ENCODE data around the gene CIC.
"Not testable (repeated sequence)": the region's sequence is repeated elsewhere in the genome, so short reads cannot be mapped to it uniquely, and the experiment has no call there.

Gene CIC

DNA sequence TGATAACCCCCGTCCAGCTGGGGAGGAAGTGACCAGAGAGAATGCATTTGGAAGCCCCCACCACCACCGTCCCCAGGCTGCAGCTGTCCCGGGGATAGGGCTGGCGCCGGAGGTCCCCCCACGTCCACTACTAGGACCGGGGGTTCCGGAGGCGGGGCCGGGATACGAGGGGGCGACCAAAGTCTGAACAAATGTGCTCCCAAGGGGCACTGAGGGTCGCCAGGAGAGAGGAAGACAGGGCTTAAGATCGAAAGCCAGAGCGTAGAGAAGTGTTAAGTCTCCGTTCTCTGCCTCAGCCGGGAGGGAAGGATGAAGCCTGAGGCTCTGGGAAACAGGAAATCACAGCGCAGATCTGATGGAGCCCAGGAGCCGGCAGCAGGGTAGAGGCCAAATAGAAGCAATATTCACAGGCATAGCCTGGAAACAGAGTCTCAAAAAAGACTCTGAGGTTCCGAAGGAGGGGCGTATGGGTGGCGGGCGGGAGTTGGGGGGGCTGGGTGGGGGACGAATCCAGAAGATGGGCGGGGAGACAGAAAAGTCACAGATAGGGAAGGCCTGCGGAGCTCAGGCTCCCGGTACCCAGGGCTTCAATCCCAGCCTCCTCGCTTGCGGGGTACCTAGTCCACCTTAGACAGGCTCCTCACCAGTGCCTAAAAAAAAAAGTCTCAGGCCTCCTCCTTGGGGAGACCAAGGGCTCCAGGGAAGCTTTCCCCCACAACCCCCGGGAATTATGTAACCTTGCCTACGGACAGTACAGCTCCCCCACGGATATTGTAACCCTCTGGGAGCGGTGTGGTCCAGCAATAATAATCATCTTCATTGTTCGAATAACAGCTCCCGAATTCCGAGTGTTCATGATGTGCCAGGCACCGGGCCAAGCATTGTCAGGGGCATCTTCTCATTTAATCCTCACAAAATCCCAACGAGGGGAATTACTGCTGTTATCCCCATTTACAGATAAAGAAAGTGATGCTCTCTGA lies 13.0 kb upstream of the CIC start:
- DNase-seq (ENCODE audit: low read depth), result no peak

DNA sequence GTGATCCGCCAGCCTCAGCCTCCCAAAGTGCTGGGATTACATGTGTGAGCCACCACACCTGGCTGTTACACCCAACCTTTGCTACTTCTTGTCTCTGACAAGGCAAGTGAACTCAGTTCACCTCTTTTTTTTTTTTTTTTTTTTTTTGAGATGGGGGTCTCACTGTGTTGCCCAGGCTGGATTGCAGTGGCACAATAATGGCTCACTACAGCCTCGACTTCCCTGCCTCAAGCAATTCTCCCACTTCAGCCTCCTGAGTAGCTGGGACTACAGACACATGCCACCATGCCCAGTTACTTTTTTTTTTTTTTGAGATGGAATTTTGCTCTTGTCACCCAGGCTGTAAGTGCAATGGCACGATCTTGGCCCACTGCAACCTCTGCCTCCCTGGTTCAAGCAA lies 11.2 kb upstream of the CIC start:
- not testable (repeated sequence) for DNase-seq (ENCODE audit: low read depth)

DNA sequence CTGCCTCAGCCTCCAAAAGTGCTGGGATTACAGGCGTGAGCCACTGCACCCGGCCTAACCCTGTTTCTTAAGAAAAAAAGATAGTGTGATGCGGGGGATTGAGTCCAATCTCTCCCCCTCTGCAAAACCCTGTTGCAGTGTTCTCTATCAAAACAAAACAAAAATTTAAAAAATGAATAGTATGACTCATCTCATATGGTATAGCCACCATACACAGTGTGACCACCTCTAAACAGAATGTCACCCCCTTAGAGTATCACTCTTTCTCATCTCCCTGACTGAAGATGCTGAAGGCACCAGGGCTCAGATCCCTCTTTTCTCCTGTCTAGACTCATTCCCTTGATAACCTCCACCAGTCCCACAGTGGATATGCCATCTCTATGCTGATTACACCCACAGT lies 7.3 kb upstream of the CIC start:
- no peak for DNase-seq (ENCODE audit: low read depth)

DNA sequence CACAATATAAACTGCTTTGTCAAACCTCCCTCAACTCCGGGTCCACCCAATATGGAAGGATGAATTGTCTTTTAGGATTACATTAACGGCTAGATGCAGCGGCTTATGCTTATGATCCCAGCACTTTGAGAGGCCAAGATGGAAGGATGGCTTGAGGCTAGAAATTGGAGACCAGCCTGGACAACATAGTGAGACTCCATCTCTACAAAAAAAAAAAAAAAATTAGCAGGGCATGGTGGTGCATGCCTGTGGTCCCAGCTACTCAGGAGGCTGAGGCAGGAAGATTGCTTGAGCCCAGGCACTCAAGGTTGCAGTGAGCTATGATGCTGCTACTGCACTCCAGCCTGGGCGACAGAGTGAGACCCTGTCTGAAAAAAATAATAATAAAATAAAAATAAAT lies 2.9 kb upstream of the CIC start:
- not testable (repeated sequence) for DNase-seq (ENCODE audit: low read depth)

DNA sequence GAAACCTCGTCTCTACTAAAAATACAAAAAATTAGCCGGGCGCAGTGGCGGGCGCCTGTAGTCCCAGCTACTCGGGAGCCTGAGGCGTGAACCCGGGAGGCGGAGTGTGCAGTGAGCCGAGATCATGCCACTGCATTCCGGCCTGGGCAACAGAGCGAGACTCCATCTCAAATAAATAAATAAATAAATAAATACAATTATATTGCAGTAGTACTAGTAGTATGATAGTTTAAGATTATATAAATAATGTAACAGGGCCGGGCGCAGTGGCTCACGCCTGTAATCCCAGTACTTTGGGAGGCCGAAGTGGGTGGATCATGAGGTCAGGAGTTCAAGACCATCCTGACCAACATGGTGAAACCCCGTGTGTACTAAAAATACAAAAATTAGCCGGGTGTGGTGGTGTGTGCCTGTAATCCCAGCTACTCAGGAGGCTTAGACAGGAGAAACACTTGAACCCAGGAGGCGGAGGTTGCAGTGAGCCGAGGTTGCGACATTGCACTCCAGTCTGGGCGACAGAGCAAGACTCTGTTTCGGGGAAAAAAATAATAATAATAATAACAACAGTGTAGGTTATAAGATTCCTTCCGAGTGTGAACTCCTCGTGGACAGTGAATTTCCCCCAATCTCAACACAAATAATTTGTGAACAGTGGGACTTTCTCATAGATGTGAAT lies 2.0 kb upstream of the CIC start:
- not testable (repeated sequence) for DNase-seq (ENCODE audit: low read depth)

DNA sequence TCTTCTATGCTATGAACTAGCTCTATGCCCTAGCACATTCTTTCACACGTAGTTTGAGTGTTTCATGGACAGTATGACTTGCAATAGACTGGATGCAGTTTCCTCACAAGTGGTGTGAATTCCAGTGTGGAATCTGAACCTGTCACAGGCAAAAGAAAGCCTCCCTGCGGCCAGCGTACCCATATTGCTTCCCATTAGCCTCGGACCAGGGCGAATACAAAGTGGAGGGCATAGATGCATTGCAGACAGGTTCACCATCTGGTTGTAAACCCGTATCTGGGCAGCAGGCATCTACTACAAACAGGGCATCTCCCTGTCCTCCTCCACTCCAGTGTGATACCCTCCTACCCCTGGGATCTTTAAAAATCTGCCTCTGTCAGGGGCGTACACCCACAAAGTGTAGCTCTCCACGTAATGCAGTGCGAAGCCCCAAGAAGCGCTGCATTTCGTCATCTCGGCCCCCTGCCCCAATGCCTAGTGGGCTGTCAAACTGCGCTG lies 1.4 kb upstream of the CIC start:
- no peak for DNase-seq (ENCODE audit: low read depth)

DNA sequence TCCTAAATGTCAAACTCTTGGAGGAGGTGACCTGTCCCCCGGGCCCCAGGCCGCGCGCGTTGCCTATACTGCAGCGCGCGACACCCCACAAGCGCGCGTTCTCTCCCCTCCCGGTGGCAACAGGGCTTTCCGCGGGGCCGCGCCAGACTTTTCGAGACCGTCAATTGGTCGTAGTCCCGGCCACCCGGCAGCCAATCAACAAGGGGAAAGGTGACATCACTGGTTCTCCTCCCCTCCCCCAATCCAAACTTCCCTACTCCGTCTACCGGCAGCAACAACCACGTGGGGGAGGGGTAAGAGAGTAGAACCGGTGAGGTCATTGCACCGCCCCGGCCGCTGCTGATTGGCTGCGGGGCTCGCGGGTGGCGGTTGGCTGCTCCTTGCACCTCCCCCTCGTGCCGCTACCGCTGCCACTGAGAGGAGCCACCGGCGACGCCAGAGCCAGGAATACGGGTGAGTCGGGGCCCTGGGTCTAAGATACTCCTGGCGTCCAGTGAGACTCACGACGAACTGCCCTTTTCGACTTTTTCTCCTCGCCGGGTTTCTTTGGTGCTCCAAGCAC lies 829 bp upstream of the CIC start:
- DNase-seq (ENCODE audit: low read depth), result peak; percentile 98

DNA sequence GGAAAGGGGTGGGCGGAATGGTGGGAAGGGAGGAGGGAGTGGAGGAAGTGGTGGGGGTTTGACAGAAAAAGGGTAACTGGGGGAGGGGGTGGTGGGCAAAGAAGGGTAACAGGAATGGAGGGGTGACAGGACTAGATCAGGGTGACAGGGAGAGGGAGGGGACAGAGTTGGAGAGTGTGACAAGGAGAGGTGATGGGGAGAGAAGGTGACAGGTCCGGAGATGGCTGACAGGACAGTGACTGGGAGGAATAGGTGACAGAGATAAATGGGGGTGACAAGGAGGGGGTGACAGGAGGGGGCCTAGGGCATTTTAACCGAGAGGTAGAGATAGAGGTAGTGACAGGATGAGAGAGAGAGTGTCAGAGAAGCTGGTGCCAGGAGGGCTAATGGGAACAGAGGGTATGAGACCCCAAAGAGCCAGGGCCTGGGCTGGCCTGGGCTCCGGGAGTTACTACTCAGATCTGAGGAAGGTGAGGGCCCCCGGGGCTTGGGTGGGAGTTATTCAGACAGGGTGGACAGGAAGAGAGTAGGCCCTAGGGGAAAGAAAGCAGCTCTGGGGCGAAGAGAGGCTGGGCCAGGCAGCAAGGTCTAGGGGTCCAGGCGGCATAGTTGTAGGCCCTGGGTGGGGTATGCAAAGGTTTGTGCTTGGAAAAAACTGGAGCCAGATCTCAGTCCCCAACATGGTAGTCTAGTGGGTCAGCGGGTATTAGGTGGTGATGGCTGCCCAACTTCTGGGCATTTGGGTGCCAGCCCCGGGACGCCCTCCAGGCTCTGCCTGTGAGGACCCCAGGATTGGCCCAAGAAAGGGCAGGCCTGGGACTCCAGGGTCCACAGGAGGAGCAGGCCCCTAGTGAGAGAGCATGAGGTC lies 660 bp downstream of the CIC start:
- no peak for DNase-seq (ENCODE audit: low read depth)

DNA sequence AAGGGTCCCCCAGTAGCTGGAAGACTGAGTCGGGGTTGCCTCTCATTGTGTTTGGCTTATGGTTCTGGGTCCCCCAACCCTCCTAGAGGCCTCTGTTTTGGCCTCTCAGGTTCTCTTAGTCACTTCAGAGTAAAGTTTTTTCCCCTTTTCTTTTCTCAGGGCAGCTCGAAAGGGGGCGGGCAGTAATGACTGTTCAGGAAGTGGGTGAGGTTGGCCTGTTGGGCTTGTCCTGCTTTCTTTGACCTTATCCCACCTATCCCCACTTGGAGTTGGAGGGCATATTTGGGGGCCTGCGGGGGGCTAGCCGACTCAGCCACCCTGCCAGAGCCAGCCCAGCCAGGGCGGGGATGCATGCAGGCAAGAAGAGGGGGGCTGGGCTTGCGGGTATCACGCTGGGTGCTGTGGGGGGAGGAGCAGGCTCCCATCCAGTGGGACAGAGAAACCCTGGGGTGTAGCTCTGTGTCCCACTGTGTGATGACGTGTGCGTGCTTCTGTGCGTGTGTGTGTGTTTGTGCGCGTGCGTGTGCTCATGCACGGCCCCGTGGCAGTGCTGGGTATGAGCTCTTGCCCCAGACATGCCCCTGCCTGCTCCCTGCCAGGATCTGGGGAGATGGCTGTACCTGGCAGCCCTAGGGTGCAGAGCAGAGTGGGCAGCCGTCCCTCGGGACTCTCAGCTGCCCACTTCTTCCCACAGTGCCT lies 1.4 kb downstream of the CIC start:
- no peak for DNase-seq (ENCODE audit: low read depth)

DNA sequence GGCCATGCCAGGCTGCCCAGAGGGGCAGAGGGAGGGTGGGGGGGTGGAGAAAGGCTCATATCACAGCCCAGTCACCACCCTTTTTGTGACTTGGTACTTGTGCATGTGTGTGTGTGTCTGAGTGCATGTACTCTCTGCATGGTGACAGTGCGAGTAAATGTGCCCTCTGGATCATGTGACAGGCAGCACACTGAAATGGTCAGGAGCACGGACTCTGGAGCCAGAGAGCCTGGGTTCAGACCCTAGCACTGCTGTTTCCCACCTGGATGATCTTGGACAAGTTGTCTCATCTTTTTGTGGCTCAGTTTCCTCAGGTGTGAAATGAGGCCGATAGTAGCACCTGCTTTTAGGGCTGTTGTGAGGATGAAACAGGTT lies 2.0 kb downstream of the CIC start:
- DNase-seq (ENCODE audit: low read depth), result no peak

DNA sequence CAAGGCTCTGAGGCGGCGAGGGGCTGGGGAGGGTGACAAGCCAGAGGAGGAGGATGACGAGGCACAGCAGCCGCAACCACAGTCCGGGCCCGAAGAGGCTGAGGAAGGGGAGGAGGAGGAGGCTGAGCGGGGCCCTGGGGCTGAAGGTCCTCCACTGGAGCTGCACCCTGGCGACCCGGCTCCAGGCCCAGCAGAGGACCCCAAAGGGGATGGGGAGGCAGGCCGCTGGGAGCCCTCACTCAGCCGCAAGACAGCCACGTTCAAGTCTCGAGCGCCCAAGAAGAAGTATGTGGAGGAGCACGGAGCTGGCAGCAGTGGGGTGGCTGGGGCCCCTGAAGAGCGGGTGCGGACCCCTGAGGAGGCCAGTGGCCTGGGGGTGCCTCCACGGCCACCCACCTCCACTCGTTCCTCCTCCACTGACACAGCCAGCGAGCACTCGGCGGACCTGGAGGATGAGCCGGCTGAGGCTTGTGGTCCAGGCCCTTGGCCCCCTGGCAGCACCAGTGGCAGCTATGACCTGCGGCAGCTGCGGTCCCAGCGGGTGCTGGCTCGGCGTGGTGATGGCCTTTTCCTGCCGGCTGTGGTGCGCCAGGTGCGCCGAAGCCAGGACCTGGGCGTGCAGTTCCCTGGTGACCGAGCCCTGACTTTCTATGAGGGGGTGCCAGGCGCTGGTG lies 2.9 kb downstream of the CIC start:
- DNase-seq (ENCODE audit: low read depth), result no peak

DNA sequence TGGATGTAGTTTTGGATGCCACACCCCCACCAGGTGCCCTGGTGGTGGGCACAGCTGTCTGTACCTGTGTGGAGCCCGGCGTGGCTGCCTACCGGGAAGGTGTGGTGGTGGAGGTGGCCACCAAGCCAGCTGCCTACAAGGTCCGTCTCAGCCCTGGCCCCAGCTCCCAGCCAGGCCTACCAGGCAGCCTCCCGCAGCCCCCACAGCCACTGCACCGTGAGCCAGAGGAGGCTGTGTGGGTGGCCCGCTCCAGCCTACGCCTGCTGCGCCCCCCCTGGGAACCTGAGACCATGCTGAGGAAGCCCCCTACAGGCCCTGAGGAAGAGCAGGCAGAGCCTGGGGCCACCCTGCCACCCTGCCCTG lies 3.5 kb downstream of the CIC start:
- no peak for DNase-seq (ENCODE audit: low read depth)

DNA sequence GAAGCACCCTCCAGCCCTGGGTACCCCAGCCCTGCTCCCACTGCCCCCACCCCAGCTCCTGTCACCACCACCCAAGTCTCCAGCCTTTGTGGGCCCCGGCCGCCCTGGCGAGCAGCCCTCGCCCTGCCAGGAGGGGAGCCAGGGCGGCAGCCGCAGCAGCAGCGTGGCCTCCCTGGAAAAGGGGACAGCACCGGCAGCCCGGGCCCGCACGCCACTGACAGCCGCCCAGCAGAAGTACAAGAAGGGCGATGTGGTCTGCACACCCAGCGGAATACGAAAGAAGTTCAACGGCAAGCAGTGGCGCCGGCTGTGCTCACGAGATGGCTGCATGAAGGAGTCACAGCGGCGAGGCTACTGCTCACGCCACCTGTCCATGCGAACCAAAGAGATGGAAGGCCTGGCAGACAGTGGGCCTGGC lies 3.9 kb downstream of the CIC start:
- DNase-seq (ENCODE audit: low read depth), result no peak

DNA sequence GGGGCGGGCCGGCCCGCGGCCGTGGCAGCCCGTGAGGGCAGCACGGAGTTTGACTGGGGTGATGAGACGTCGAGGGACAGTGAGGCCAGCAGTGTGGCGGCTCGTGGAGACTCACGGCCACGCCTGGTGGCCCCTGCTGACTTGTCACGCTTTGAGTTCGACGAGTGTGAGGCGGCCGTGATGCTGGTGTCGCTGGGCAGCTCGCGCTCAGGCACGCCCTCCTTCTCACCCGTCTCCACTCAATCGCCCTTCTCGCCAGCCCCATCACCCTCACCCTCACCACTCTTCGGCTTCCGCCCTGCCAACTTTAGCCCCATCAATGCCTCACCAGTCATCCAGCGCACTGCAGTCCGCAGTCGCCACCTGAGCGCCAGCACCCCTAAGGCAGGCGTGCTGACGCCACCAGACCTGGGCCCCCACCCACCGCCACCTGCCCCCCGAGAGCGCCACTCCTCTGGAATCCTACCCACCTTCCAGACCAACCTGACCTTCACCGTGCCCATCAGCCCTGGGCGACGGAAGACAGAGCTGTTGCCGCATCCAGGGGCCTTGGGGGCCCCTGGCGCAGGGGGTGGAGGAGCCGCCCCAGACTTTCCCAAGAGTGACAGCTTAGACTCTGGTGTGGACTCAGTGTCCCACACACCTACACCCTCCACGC lies 4.5 kb downstream of the CIC start:
- no peak for DNase-seq (ENCODE audit: low read depth)

DNA sequence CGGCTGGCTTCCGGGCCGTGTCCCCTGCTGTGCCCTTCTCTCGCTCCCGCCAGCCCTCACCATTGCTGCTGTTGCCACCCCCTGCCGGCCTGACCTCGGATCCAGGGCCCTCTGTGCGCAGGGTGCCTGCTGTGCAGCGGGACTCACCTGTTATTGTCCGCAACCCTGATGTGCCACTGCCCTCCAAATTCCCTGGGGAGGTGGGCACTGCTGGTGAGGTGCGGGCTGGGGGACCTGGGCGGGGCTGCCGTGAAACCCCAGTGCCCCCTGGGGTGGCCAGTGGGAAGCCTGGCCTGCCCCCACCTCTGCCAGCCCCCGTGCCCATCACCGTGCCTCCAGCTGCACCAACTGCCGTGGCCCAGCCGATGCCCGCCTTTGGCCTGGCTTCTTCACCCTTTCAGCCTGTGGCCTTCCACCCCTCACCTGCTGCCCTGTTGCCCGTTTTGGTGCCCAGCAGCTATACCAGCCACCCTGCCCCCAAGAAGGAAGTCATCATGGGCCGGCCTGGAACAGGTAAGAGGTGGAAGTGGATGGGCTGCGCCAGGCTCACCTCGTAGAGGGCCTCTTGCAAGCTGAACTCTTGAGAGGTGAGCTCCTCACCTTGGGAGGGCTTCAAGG lies 5.1 kb downstream of the CIC start:
- no peak for DNase-seq (ENCODE audit: low read depth)

DNA sequence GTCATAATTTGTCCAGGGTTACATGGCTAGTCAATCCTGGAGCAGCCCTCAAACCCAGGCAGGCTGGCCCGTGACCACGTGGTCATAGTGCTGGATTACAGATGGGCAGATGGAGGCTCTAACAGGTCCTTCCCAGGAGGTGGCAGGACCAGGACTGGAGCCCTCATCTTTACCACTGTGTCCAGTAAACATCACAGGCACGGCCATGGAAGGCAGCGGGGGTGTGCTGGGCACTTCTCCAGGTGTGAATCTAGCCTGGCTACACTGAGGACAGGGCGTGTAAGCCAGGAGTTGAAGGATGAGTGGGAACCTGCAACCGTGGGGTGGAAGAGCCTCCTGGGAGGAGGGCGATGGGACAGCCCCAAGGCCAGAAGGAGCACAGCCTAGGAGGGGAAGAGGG lies 6.1 kb downstream of the CIC start:
- DNase-seq (ENCODE audit: low read depth), result no peak

DNA sequence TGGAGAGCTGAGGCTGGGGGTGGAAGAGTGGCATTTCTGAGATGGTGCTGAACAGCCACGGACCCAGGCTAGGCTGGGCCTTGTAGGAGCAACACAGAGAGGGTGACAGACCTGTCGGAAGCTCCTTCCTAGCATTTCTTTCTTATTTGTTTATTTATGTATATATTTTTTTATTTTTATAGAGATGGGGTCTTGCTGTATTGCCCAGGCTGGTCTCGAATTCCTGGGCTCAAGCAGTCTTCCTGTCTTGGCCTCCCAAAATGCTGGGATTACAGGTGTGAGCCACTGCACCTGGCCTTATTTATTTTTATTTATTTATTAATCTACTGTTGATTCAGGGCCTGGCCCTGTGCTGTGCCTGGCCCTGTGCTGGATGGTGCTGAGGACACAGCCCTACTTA lies 6.5 kb downstream of the CIC start:
- DNase-seq (ENCODE audit: low read depth), result no peak

DNA sequence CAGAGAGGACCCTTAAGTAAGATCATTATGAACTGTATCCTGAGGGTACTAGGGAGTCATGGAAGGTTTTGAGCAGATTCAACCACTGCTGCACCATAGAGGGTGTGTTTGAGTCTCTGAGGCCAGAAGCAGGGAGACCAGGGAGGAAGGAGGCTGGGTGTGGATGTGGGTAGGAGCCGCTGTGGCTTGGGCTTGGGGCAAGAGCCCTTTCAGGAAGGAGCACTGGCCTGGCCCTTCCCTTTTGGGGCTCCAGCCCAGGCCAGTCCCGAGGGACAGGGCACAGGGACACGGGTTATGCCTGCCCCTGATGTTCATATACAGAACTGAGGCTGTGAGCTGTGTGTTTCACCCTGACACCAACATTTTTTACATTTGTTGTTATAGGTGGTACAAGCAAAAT lies 7.2 kb downstream of the CIC start:
- DNase-seq (ENCODE audit: low read depth), result no peak

DNA sequence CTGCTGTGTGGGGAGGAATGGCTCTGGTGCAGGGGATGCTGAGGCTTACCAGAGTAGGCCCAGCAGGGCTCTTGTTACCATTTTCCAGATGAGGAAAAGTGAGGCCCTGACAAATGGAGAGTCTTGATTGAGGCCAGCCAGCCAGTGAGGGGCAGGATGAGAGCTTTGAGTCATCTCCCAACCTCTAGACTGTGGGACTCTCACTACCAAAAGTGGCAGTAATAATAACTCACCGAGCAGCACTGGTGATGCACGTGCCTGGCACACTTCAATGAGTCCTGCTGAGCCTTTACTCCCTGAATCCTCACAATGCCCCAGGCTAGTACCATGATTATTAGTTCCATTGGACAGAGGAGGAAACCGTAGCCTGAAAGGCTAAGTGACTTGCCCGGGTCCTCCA lies 7.8 kb downstream of the CIC start:
- DNase-seq (ENCODE audit: low read depth), result no peak

Measured in CMK (cell line).